ENCODE data around the gene SCNN1B.
A peak's percentile ranks its signal among the peaks of the same experiment; 100 is the strongest.
"Not testable (repeated sequence)": the region's sequence is repeated elsewhere in the genome, so short reads cannot be mapped to it uniquely, and the experiment has no call there.

The SCNN1B gene

DNA sequence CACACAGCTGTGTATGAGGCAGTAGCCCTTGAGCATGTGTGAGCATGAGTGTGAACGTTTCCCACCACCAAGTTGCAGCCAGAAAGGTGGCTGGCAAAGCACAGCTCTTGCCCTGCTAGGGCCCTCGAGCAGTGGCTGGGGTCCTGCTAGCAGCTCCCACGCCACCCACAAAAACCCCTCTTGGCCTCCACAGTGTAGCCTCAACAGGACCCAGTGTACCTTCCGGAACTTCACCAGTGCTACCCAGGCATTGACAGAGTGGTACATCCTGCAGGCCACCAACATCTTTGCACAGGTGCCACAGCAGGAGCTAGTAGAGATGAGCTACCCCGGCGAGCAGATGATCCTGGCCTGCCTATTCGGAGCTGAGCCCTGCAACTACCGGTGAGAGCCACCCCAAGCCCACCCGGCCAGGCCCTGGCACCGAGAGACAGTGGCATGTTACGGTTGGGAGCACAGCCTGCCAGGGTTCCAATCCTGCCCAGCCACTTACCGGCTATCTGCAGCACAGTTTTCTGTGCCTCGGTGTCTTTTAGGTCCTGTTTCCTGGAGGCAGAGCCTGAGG lies 53.1 kb downstream of the SCNN1B start:
- DNase-seq (ENCODE audit: low spot score) = no peak

DNA sequence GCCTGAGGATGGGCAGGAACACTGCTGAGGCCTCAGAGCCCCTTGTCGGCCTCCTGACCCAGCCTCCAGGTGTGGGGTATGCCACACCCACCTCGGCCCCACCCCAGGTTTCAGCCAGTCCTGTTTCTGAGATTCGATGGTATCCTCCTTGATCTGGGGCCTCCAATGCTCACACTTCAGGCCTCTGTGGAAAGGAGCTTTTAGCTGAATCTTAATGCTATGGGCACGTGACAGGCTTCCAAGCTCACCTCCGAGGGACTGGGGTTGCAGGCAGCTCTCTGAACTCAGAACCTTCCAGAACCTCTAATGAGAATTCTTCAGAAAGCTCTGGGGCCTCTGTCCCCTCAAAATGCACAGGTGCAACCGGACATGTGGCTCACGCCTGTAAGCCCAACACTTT lies 54.8 kb downstream of the SCNN1B start:
- no peak for DNase-seq (ENCODE audit: low spot score)

DNA sequence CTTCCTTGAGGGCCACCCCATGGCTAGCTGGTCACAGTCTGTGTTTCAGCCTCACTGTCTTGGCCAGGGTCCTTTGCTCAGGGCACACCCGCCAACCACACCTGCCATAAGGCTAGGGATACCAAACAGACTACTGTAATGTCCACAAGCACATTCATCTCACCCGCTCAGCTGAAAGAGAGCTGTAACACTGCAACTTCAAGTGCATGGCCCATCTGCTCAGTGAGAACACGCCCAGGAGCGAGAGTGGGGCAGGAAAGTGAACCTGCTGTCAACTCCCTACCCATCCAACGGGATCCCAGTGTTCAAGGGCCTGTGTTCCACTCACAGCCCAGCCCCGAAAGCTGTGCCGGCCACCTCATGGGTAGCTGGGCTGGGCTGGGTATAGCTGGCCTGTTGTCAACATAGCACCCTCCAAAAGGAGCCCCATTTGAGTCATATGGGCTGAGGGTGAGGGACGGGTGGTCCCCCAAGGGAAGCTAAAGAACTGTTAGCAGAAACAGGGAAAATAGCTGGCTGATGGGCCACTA lies 55.7 kb downstream of the SCNN1B start:
- no peak for DNase-seq (ENCODE audit: low spot score)

DNA sequence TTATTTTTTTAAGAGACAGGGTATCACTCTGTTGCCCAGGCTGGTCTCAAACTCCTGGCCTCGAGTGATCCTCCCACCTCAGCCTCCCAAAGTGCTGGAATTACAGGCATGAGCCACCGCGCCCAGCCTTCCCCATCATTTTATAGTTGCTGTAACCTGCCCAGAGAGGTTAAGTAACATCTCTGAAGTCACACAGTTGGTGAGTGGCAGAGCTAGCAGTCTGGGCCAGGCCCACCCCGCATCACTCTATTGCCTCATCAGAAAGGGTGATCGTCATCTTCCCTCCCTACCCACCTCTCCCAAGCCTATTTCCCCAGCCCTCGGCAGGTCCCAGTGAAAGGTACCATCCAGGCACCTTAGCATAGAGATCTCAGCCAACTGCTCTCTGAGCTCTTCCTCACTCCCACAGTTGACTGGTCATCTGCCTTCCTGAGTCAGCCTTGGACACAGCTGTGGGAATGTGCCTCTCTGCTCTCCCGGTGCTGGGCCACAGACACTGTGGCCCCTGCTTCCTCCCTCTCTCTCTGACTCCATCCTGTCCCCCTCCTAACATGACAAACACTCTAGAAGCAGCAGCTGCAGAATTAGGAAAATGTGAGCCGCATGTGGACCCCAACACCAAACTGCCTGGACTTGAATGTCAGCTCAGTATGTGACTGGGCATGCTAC lies 57.1 kb downstream of the SCNN1B start:
- DNase-seq (ENCODE audit: low spot score) = no peak

DNA sequence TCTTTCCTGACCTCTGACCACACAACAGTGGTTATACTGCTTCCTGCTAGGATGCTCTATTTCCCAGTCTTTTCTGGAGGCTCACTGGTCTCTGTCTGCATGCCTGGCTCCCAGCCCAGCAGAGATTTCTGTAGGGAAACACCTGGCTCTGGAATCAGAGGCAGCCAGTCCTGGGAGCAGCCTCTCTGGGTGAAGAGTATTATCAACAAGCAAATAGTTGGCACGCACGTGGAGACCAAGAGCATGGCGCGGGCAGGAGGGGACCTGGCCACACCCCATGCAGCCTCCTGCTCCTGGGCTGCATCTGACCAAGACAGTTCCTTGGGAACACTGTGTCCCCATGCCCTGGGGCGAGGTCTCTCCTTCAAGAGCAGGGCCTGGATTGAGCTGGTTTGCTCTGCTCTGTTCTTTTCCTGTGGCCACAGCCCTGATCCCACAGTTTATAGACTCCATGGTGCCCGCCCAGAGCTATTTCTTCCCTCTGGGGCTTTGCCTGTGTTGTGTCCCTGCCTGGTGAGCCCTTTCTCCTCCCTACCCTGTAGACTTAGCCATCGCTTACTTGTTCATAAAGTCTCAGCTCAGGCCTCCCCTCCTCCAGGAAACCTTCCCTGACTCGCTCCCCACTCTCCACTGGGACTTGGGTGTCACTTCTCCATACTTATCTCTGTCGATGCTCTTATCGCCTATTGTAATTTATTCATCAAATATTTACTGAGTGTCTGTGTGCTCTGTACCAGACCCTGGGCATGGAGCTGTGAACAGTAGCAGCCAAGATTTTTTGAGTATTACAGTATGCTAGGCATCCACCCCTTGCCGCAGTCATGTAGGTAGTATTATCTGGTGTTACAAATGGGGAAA lies 60.6 kb downstream of the SCNN1B start:
- no peak for DNase-seq (ENCODE audit: low spot score)

DNA sequence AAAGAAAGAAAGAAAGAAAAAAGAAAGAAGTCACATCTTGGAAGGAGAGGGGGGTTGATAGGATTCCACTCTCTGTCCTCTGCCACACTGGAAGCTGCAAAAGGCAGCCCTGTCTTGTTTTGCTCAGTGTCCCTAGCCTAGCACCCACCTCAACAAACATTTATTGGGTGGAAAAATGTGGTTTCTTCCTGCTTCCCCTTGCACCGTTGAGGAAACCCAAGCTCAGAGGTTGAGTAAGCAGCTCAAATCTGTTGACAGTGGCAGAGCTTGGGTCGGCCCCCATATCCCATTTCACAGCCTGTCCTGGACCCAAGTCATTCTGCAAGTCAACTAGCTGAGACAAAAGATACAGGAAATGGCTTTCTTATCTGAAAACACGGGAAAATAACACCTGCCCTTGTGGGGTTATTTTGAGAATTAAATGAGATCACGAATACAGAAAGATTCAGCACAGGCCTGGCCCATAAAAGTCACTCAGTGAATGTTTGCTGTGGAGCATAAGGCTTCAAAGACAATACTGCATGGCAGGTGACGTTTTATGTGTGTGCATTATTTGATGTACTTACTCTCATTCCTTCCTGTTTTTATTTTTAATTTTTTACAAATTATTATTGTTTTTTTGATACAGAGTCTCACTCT lies 63.6 kb downstream of the SCNN1B start:
- DNase-seq (ENCODE audit: low spot score) = no peak

DNA sequence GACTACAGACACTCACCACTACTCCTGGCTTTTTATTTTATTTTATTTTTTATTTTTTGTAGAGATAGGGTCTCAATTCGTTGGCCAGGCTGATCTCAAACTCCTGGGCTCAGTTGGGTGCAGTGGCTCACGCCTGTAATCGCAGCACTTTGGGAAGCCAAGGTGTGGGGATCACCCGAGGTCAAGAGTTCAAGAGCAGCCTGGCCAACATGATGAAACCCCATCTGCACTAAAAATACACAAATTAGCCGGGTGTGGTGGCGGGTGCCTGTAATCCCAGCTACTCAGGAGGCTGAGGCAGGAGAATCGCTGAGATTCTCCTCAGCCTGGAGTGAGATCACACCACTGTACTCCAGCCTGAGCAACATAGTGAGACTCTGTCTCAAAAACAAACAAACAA lies 64.2 kb downstream of the SCNN1B start:
- not testable (repeated sequence) for DNase-seq (ENCODE audit: low spot score)

DNA sequence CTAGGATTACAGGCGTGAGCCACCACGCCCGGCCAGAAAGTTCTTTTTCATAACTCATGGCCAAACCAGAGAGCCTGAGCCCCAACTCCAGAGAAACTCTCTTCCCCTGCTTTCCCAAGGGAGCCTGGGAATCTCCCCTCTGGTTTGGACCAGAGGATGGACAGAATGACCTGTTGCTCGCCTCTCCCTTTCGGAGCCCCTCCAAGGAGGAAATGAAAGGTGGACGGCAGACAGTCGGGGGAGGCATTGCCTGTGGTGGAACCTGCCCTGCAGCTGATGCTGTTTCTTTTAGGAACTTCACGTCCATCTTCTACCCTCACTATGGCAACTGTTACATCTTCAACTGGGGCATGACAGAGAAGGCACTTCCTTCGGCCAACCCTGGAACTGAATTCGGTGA lies 65.5 kb downstream of the SCNN1B start:
- DNase-seq (ENCODE audit: low spot score) = no peak

DNA sequence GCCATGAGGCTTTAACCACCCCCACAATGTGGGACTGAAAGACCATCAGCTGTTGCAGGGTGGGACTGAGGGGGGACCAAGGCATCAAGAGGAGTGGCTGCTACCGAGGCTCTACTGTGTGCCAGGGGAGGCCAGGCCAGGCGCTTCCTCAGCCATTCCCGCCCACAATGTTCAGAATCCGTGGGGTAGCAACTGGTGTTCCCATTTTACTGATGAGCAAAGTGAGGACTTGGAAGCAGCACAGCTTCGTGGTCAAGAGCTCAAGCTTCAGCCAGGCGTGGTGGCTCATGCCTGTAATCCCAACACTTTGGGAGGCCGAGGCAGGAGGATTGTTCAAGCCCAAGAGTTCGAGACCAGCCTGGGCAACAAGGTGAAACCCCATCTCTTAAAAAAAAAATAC lies 65.9 kb downstream of the SCNN1B start:
- no peak for DNase-seq (ENCODE audit: low spot score)

DNA sequence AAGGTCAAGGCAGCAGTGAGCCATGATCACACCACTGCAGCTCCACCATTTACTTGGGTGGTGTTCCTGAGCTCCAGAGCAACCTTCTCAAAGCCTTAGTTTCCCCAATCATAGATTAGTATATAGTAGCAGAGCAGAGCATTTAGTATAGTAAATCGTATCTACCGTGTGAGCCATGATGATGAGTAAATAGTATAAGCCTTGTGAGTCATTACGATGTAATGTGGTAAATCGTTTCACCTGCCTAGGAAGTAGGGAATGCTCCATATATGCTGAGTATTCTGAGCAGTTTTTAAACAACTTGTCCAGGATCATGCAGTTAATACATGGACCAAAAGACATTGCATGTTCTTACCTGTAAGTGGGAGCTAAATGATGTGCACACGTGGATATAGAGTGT lies 66.4 kb downstream of the SCNN1B start:
- no peak for DNase-seq (ENCODE audit: low spot score)

DNA sequence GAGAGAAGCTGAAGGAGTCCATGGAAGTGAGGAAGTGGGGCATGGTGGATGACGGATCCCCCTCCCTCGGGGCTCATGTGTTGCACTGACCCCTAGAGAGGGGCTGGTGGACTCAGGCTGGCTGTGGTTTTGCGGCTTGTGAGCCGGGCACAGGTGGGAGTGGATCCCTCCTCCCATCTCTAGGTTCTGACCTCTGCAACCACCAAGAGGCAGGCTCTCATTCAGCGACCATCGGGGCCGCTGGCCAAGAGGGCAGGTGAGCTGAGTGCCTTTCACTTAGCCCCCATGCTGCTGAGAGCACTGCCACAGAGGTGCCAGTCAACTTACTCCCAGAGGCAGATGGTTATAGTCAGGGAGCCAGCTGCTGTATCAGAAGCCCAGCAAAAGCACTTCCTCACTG lies 67.3 kb downstream of the SCNN1B start:
- no peak for DNase-seq (ENCODE audit: low spot score)

DNA sequence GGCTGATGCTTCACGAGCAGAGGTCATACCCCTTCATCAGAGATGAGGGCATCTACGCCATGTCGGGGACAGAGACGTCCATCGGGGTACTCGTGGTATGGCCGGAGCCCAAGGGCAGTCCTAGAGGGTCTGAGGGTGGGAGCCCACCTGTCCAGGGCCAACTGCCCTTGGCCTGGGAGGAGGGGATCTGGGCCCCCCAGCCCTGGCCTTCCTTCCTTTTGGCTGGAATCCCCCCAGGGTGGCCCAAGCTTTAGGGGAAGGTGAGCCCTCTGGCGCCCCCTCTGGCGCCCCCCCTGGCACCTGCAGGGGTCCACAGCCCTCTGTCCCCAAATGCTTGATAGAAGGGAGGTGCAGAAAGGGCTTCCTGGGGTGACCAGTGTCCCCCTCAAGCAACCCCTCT lies 69.3 kb downstream of the SCNN1B start:
- no peak for DNase-seq (ENCODE audit: low spot score)

DNA sequence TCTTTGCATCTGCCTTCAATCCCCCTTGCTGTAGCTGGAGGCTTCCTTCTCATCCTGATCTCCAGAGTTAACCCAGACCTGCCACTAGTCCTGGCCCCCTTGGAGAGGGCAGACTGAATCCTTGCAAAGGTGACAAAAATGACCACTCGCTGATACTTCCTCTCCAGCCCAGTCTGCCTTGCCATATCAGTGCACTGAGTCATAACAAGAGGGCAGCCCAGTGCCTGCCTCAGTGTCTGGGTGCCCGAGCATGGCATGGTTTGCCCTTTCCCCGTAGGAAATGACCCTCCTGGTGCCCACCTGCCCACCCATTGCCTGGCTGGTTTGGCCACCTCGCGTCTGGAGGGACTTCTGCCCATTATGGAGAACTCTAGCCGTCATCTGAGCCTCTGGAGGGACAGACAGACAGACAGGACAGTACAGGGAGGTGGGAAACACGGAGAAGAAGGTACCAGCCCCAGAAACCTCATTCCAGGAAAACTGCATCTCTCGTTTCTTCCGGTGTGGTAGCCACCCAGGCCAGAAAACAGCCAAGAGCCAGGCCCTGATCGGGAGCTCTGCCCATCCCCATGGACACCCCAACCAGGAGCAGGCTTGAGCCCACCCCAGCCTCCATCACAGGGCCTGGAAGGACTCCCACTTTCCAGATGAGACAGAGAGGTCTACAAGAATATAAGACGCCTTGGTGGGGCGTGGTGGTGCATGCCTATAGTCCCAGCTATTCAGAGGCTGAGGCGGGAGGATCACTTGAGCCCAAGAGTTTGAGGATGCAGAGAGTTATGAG lies 71.5 kb downstream of the SCNN1B start:
- DNase-seq (ENCODE audit: low spot score) = no peak

DNA sequence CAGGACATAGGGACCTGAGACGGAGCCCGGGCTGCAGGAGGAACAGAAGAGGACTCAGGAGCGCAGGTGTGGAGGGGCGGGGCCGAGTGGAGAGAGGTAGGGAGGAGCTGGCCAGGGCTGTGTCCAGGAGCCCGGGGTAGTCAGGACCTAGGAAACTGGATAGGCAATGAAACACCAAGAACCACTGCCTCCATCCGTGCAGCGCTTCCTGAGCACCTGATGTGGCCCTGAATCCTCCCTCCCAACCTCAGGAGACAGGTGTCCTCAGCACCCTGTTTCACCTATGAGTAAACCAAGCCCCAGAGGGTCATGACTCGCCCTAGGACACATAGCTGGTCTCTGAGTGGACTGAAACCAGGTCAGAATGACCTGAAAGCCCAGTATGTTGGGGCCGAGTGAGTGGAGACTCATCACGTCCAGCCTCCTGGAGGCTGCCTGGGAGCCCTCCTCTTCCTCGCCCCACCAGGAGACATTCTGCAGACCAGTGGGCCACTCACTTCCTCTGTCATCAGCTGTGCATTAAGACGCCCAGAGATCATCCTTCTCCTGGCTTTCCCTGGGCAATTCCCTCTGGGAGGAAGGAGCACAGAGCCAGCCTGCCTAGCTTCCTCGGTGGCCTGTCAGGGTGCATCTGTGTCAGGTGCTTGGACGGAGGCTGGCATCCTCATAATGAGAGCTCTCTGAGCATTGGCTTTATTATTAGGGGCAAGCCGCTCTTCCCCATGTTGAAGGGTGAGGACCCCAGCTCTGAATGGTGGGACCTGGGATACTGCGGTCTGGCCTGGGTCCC lies 72.8 kb downstream of the SCNN1B start:
- DNase-seq (ENCODE audit: low spot score) = peak; percentile 51

DNA sequence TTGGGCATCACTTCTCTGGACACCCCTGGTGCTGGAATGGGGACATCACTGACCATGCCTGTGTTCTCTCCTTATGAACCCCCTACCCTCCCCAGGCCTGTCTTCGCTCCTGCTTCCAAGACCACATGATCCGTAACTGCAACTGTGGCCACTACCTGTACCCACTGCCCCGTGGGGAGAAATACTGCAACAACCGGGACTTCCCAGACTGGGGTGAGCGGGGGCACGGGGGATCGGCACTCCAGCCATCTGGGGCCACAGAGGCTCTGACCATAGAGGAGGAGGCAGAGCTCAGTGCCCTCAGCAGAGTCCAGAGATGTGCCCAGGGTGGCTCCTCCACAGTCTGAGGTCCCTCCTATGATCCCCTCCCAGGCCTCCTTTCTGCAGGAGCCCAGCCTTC lies 73.5 kb downstream of the SCNN1B start:
- no peak for DNase-seq (ENCODE audit: low spot score)

DNA sequence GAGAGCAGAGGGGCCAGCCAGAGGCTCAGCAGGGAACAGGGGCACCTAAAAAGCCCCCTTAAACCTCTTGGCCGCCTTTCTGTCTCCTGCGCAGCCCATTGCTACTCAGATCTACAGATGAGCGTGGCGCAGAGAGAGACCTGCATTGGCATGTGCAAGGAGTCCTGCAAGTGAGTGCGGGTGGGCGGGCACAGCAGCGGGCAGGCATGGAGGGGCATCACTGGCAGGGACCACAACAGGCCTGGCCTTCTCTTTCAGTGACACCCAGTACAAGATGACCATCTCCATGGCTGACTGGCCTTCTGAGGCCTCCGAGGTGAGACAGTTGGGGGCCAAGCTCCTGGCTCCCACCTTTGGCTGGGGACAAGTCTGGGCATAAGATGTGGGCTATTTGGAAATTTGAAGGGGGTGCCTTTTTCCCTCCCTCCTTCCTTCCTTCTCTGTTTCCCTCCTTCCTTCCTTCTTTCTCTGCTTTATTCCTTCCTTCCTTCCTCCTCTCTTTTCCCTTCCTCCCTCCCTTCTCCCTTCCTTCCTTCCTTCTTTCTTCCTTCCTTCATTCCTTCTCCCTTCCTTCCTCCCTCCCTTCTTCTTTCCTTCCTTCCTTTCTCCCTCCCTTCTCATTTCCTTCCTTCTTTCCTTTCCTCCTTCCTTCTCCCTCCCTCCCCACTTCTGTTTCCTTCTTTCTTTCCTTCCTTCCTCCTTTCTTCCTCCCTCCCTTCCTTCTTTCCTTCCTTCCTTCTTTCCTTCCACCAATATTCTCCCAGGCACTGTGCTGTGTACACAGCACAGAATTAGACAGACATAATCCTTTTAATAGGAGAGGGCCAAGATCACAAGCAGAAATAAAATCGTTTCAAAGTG lies 75.2 kb downstream of the SCNN1B start:
- no peak for DNase-seq (ENCODE audit: low spot score)

DNA sequence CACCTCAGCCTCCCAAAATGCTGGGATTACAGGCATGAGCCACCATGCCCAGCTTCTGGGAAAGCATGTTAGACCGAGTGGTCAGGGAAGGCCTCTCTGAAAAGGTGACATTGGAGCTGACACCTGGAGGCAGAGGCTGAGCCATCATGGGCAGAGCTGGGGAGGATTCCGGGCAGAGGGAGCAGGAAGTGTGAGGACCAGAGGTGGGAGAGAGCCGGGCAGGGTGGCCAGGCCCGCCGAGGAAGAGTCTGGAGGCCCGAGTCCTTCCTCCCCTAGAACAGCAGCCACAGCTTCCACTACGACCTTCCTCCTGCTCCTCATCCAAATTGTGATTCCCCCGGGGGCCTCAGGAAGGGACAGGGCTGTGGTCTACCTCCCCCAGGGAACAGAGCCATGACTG lies 76.2 kb downstream of the SCNN1B start:
- no peak for DNase-seq (ENCODE audit: low spot score)

DNA sequence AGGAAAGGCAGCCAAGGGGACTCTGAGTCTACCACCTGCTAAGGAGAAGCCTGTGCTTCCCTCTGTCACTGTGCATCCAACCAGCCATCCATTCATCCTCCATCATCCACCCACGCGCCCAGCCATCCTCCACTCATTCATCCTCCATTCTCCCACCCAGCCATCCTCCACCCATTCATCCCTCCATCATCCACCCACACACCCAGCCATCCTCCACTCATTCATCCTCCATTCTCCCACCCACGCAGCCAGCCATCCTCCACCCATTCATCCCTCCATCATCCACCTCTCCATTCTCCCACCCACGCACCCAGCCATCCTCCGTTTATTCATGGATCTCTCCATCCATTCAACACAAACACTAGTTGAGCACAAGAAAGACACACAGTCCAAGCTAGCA lies 76.8 kb downstream of the SCNN1B start:
- no peak for DNase-seq (ENCODE audit: low spot score)

DNA sequence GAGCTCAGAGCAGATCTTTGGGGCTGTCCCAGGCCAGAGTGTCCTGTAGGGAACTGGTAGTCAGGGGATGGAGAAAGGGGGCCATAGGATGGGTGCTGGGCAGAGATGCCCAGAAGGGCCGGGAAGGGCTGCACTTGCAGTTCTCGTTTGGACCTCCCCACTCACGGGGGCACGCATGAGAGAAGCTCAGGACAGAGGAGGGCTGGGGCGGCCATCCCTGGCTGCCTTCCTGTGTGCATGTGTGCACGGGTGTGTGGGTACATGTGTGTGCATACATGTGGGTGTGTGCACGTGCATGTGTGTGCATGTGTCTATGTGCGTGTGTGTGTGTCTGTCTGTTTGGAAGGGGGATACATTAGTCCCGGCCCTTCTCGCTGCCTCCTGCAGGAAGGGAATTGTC lies 77.6 kb downstream of the SCNN1B start:
- DNase-seq (ENCODE audit: low spot score) = no peak

DNA sequence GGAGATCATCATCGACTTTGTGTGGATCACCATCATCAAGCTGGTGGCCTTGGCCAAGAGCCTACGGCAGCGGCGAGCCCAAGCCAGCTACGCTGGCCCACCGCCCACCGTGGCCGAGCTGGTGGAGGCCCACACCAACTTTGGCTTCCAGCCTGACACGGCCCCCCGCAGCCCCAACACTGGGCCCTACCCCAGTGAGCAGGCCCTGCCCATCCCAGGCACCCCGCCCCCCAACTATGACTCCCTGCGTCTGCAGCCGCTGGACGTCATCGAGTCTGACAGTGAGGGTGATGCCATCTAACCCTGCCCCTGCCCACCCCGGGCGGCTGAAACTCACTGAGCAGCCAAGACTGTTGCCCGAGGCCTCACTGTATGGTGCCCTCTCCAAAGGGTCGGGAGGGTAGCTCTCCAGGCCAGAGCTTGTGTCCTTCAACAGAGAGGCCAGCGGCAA lies 78.4 kb downstream of the SCNN1B start:
- DNase-seq (ENCODE audit: low spot score) = no peak

Measured in iPS-NIHi11 (cell line).